A549 (cell line): ENCODE data around the gene GNG7.

Source experiments
- EP300 ChIP-seq, 2 experiments: fragments of >200 bp; sonication (Bioruptor Twin); formaldehyde crosslinking; IDR thresholded peaks; 2 replicates in 1 of 2; 3 replicates in 1 of 2; pipeline ENCODE4 v1.6.1; 2016 to 2017
- MAFK ChIP-seq: fragments of 450-650 bp; IDR thresholded peaks from 2 replicates; pipeline ENCODE4 v1.6.1; 2014; ENCODE audit not compliant: partially characterized antibody
- POLR2A ChIP-seq: IDR thresholded peaks from 2 replicates; pipeline ENCODE4 v1.6.1; 2012; ENCODE audit warnings: mild to moderate bottlenecking, low read length
- TF ChIP-seq, protein P1 (sequence below): fragments of >200 bp; sonication (Bioruptor Twin); formaldehyde crosslinking; IDR thresholded peaks from 3 replicates; pipeline ENCODE4 v1.5.1; 2016

DNA sequence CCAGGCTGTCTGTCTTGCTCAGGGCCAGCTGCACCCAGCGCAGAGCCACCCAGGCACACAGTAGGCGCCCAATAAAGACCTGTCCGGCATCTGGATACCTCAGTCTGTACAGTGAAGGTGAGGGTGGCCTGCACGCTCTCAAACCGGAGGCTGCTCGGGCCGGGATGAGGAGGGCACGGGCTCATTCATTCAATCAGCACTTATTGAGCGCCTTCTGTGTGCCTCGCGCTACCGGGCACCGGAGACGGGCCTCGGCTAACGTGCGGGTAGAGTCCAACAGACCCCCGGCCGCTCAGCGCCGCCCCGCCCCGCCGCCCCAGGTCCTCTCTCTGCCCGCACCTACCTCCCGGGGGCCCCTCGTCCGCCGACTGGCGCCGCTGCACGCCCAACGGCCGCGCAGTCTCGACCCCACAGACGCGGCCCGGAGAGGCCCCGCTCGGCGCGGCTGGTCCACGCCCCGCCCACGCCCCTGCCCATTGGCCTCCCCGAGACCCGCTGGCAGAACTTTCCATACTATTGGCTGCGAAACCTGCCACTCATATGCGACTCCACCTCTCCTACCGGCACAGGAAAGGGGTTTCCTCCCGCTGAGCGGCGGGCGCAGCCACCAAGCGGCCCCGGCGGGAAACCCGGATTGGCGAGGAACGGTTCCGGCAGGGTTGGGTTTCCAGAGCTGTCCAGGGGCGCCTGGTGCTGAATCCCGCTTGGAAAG lies 37.3 kb upstream of the GNG7 start, which contains the start of gene SLC39A3:
- TF ChIP-seq EP300 (IDR thresholded peaks at IDR 0.05) (no peak), MAFK (no peak), POLR2A (peak; percentile 48)
- TF ChIP-seq, protein P1, sequence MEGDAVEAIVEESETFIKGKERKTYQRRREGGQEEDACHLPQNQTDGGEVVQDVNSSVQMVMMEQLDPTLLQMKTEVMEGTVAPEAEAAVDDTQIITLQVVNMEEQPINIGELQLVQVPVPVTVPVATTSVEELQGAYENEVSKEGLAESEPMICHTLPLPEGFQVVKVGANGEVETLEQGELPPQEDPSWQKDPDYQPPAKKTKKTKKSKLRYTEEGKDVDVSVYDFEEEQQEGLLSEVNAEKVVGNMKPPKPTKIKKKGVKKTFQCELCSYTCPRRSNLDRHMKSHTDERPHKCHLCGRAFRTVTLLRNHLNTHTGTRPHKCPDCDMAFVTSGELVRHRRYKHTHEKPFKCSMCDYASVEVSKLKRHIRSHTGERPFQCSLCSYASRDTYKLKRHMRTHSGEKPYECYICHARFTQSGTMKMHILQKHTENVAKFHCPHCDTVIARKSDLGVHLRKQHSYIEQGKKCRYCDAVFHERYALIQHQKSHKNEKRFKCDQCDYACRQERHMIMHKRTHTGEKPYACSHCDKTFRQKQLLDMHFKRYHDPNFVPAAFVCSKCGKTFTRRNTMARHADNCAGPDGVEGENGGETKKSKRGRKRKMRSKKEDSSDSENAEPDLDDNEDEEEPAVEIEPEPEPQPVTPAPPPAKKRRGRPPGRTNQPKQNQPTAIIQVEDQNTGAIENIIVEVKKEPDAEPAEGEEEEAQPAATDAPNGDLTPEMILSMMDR = no peak
